Pulmonary artery endothelial cell (primary cell): ENCODE results near the gene IL3RA. TPM values are rescaled to one million over a fixed set of nuclear protein-coding genes. Genes with fewer than 3 reads are reported as not detected.
"Not testable (repeated sequence)": the region's sequence is repeated elsewhere in the genome, so short reads cannot be mapped to it uniquely, and the experiment has no call there.

Experiments
- DNase-seq: peaks from one replicate; pipeline ENCODE4 v3.0.0-alpha.2; 2011; ENCODE audit warnings: low read depth, low spot score
- total RNA-seq: library from RNA; depleted of rRNA; stranded (reverse); fragments of >200 nt; gene quantifications from 2 replicates; pipeline ENCODE4 v1.2.3, GENCODE V29; 2014

IL3RA gene
- total RNA-seq, 1 donor from 2014 or later, result 20.2 TPM

- DNase-seq, result no peak
Measured at GRCh38 chrX:1398431-1399340, 62.1 kb downstream of the IL3RA start.

- no peak for DNase-seq
Measured at GRCh38 chrX:1400049-1400448, 63.5 kb downstream of the IL3RA start.

- no peak for DNase-seq
Measured at GRCh38 chrX:1400742-1401471, 64.3 kb downstream of the IL3RA start.

GRCh38 chrX:1401611-1402430 is 65.2 kb downstream of the IL3RA start:
- DNase-seq, result no peak

- no peak for DNase-seq
Measured at GRCh38 chrX:1403228-1403627, 66.6 kb downstream of the IL3RA start.

- DNase-seq, result not testable (repeated sequence)
Measured at GRCh38 chrX:1403867-1404266, 67.3 kb downstream of the IL3RA start.

GRCh38 chrX:1405769-1406168 is 69.2 kb downstream of the IL3RA start:
- DNase-seq, result not testable (repeated sequence)

- DNase-seq, result no peak
Measured at GRCh38 chrX:1407035-1407434, 70.5 kb downstream of the IL3RA start.

- no peak for DNase-seq
Measured at GRCh38 chrX:1411326-1411725, 74.7 kb downstream of the IL3RA start.

GRCh38 chrX:1412551-1413161 is 76.1 kb downstream of the IL3RA start:
- DNase-seq, result no peak

GRCh38 chrX:1416327-1416784 is 79.8 kb downstream of the IL3RA start:
- DNase-seq, result no peak

- no peak for DNase-seq
Measured at GRCh38 chrX:1416965-1417760, 80.6 kb downstream of the IL3RA start.

GRCh38 chrX:1417921-1418771 is 81.6 kb downstream of the IL3RA start:
- no peak for DNase-seq

- DNase-seq, result no peak
Measured at GRCh38 chrX:1418901-1419544, 82.4 kb downstream of the IL3RA start.

- DNase-seq, result no peak
Measured at GRCh38 chrX:1419545-1420355, 83.2 kb downstream of the IL3RA start.

GRCh38 chrX:1420371-1420770 is 83.8 kb downstream of the IL3RA start:
- DNase-seq, result no peak

- no peak for DNase-seq
Measured at GRCh38 chrX:1421433-1422134, 85.0 kb downstream of the IL3RA start.

GRCh38 chrX:1422135-1422465 is 85.5 kb downstream of the IL3RA start:
- no peak for DNase-seq
